ENCODE data around the gene TSPAN10. TPM values are rescaled to one million over a fixed set of nuclear protein-coding genes. Genes with fewer than 3 reads are reported as not detected.
A peak's percentile ranks its signal among the peaks of the same experiment; 100 is the strongest.
"Not testable (repeated sequence)": the region's sequence is repeated elsewhere in the genome, so short reads cannot be mapped to it uniquely, and the experiment has no call there.

The TSPAN10 gene
- total and polyA plus RNA-seq, 9 of the 15 experiments (the other 6 are each of a cell fraction or from before 2014, with no cell fraction given): 0.05 to 0.31 (median 0.13) TPM; not detected in 1

- TF ChIP-seq ATF2 (CRISPR knock-in tag; IDR thresholded peaks at IDR 0.05) (no peak), C11orf30 (IDR thresholded peaks at IDR 0.05; ENCODE audit: low read depth) (no peak), ZBTB11 (CRISPR knock-in tag; IDR thresholded peaks at IDR 0.05) (no peak)
Measured at GRCh38 chr17:81616877-81617276, 20.1 kb upstream of the TSPAN10 start (continued).

GRCh38 chr17:81618307-81618706, 18.7 kb upstream of the TSPAN10 start:
- in situ Hi-C loops (cut with MboI); H3K4me3 ChIP-seq; H3K9me1 ChIP-seq (ENCODE audit: control insufficient read depth, insufficient read depth, low read length); POLR2A ChIA-PET; DNase-seq (ENCODE audit: extremely low read depth in 1 of 4, low spot score in 3 of 4); H3K9ac ChIP-seq (ENCODE audit: insufficient read depth in 1 of 2, low read depth in 2 of 2, low read length in 2 of 2); H3K27me3 ChIP-seq (ENCODE audit: control insufficient read depth in 2 of 2, insufficient read depth in 2 of 2, low read length in 2 of 2); H2AFZ ChIP-seq (ENCODE audit: low read depth, low read length); BruUV-seq (replicated peaks); ATAC-seq; H3K27ac ChIP-seq (ENCODE audit: extremely low read depth, low read depth, low read length); H3K4me1 ChIP-seq (replicated peaks in 1 of 2; ENCODE audit: control insufficient read depth in 2 of 2, insufficient read depth in 2 of 2, low read length in 2 of 2); CTCF ChIA-PET (ENCODE audit: low intra/inter-chr PET ratio); FAIRE-seq; H3K4me2 ChIP-seq (ENCODE audit: insufficient read depth, low read length); H3K9me3 ChIP-seq (replicated peaks; ENCODE audit: control insufficient read depth, insufficient read depth, low read depth, low read length); intact Hi-C loops (cut with micrococcal nuclease): not testable (repeated sequence)
- Histone ChIP-seq H3K36me3 (ENCODE audit: control insufficient read depth, insufficient read depth, low read length) (peaks cover 74% of the 10 kb centered on the region), H3K79me2 (ENCODE audit: control insufficient read depth, insufficient read depth, low read length) (peaks cover 54% of the 10 kb centered on the region), H4K20me1 (replicated peaks; ENCODE audit: control insufficient read depth, insufficient read depth, low read length) (peaks cover 13% of the 10 kb centered on the region)
- TF ChIP-seq RBFOX2 (IDR thresholded peaks at IDR 0.05; ENCODE audit: low read depth, low read length): peak; percentile 20; the same call in 1 of the 2 replicates
- WGBS (ENCODE audit: insufficient coverage, low coverage, missing lambda C conversion rate): no CpG with 5 or more reads among the region's 36 CpGs
